Mesenchymal stem cell (in vitro differentiated cells and primary cell): ENCODE results near the gene MINK1.

ENCODE experiments used
- DNase-seq: peaks from one replicate; pipeline ENCODE4 v3.0.0-alpha.2; 2013
- H2AFZ ChIP-seq: one replicate; pipeline ENCODE4 v1.6.1; 2013; ENCODE audit warnings: low read depth, mild to moderate bottlenecking, control low read depth, inconsistent platforms, low read length, moderate library complexity
- H2AK5ac ChIP-seq: 2 replicates; pipeline ENCODE4 v1.6.1; 2013; ENCODE audit warnings: low read length, moderate library complexity, mild to moderate bottlenecking, inconsistent platforms; ENCODE audit not compliant: severe bottlenecking
- H2BK120ac ChIP-seq: one replicate; pipeline ENCODE4 v1.6.1; 2013; ENCODE audit warnings: low read depth, mild to moderate bottlenecking, inconsistent platforms, low read length, moderate library complexity
- H2BK12ac ChIP-seq, 2 experiments: one replicate each; pipeline ENCODE4 v1.6.1; 2013; ENCODE audit warnings: inconsistent platforms in 2 of 2, low read length in 2 of 2, mild to moderate bottlenecking in 2 of 2, moderate library complexity in 2 of 2, control low read depth in 1 of 2
- H2BK15ac ChIP-seq: one replicate; pipeline ENCODE4 v1.6.1; 2013; ENCODE audit warnings: mild to moderate bottlenecking, low read depth, inconsistent platforms; ENCODE audit not compliant: poor library complexity, severe bottlenecking
- H2BK5ac ChIP-seq: 2 replicates; pipeline ENCODE4 v1.6.1; 2013; ENCODE audit warnings: low read depth, mild to moderate bottlenecking, low read length, control low read depth, inconsistent platforms; ENCODE audit not compliant: poor library complexity, severe bottlenecking
- H3K14ac ChIP-seq, 2 experiments: one replicate each; pipeline ENCODE4 v1.6.1; 2013; ENCODE audit warnings: inconsistent platforms in 2 of 2, low read length in 2 of 2, control low read depth in 1 of 2, mild to moderate bottlenecking in 1 of 2, moderate library complexity in 1 of 2
- H3K18ac ChIP-seq, 2 experiments: one replicate each; pipeline ENCODE4 v1.6.1; 2013; ENCODE audit warnings: inconsistent platforms in 2 of 2, low read length in 2 of 2, control low read depth in 1 of 2, low read depth in 1 of 2, mild to moderate bottlenecking in 1 of 2
- H3K23ac ChIP-seq, 2 experiments: one replicate each; pipeline ENCODE4 v1.6.1; 2013; ENCODE audit warnings: inconsistent platforms in 2 of 2, low read length in 2 of 2, mild to moderate bottlenecking in 2 of 2, moderate library complexity in 2 of 2, control low read depth in 1 of 2
- H3K27ac ChIP-seq: 2 replicates; pipeline ENCODE4 v1.5.1; 2013; ENCODE audit warnings: mild to moderate bottlenecking, moderate library complexity, low read length, control low read depth, inconsistent platforms; ENCODE audit not compliant: poor library complexity, severe bottlenecking
- H3K27me3 ChIP-seq, 2 experiments: 2 replicates each; pipeline versions ENCODE4 v1.6.1 to v1.7.0; 2013; ENCODE audit warnings: low read length in 2 of 2, mild to moderate bottlenecking in 2 of 2, moderate library complexity in 2 of 2, control low read depth in 1 of 2, inconsistent platforms in 1 of 2; ENCODE audit not compliant: control insufficient read depth in 1 of 2, insufficient read depth in 1 of 2
- H3K36me3 ChIP-seq, 2 experiments: 2 replicates each; pipeline versions ENCODE4 v1.6.1 to v1.7.0; 2013; ENCODE audit warnings: low read length in 2 of 2, control low read depth in 1 of 2, inconsistent platforms in 1 of 2, low read depth in 1 of 2, mild to moderate bottlenecking in 1 of 2; ENCODE audit not compliant: insufficient read depth in 2 of 2, control insufficient read depth in 1 of 2
- H3K4ac ChIP-seq, 2 experiments: one replicate each; pipeline ENCODE4 v1.6.1; 2013; ENCODE audit warnings: inconsistent platforms in 2 of 2, low read length in 2 of 2, mild to moderate bottlenecking in 2 of 2, moderate library complexity in 2 of 2, control low read depth in 1 of 2, low read depth in 1 of 2
- H3K4me1 ChIP-seq: 2 replicates; pipeline ENCODE4 v1.6.1; 2013; ENCODE audit warnings: low read depth, low read length, control low read depth; ENCODE audit not compliant: control insufficient read depth, insufficient read depth
- H3K4me2 ChIP-seq: 2 replicates; pipeline ENCODE4 v1.6.1; 2013; ENCODE audit warnings: low read length, mild to moderate bottlenecking, inconsistent platforms; ENCODE audit not compliant: poor library complexity, severe bottlenecking
- H3K4me3 ChIP-seq, 2 experiments: 2 replicates each; pipeline versions ENCODE4 v1.5.1 to v1.7.0; 2013; ENCODE audit warnings: low read length in 2 of 2, mild to moderate bottlenecking in 2 of 2, control low read depth in 1 of 2, low read depth in 1 of 2; ENCODE audit not compliant: insufficient read depth in 1 of 2
- H3K79me1 ChIP-seq: replicated peaks from 2 replicates; pipeline ENCODE4 v1.6.1; 2013; ENCODE audit warnings: mild to moderate bottlenecking, control low read depth, low read length, inconsistent platforms; ENCODE audit not compliant: poor library complexity, severe bottlenecking
- H3K9ac ChIP-seq: 2 replicates; pipeline ENCODE4 v1.7.0; 2013; ENCODE audit warnings: mild to moderate bottlenecking, low read length, moderate library complexity
- H3K9me3 ChIP-seq: 2 replicates; pipeline ENCODE4 v1.7.0; 2013; ENCODE audit warnings: mild to moderate bottlenecking, low read length; ENCODE audit not compliant: control insufficient read depth
- H4K8ac ChIP-seq: one replicate; pipeline ENCODE4 v1.6.1; 2013; ENCODE audit warnings: inconsistent platforms, mild to moderate bottlenecking, low read length, moderate library complexity
- H4K91ac ChIP-seq: one replicate; pipeline ENCODE4 v1.6.1; 2013; ENCODE audit warnings: mild to moderate bottlenecking, low read length, inconsistent platforms
- WGBS: methylation state at CpG from one replicate; pipeline ENCODE4 v1.1.7; 2013; ENCODE audit warnings: mixed read lengths; 5-methylcytosine and 5-hydroxymethylcytosine counted together

MINK1 gene

DNA sequence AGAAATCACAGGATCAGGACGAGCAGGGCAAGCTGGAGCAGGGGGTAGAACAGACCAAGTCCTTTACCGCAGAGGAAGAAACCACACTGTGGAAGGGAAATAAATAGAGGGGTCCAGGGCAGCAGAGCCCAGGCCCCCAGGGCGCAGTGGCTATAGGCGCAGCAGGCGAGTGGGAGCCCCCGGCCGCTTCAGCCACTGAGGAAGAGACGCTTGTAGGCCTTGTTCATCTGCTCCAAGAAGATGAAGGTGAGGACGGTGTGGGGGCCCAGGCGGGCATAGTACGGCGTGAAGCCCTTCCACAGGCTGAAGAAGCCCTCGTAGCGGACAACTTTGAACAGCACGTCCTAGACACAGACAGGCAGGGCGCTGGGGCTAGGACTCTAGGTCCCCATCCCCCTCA, 104.4 kb downstream of the MINK1 start:
- Histone ChIP-seq H2AFZ (no peak overlapping the region), H2BK120ac (no peak overlapping the region), H3K9ac (peak overlapping the region; percentile 97), H2BK15ac (no peak overlapping the region), H3K27me3 (no peaks in the 10 kb centered on the region), H2BK12ac (no peak overlapping the region), H2BK5ac (no peak overlapping the region), H2AK5ac (no peak overlapping the region), H3K4me2 (no peak overlapping the region), H3K4me1 (peaks cover 34% of the 10 kb centered on the region), H4K8ac (no peak overlapping the region), H3K27ac (no peak overlapping the region), H3K18ac (no peak overlapping the region), H3K9me3 (no peaks in the 10 kb centered on the region), H3K4ac (no peak overlapping the region), H3K14ac (no peak overlapping the region), H4K91ac (no peak overlapping the region), H3K79me1 (peaks cover 31% of the 10 kb centered on the region), H3K23ac (no peak overlapping the region), H3K36me3 (peaks cover 42 to 50% of the 10 kb centered on the region in 2 experiments), H3K4me3 (no peak overlapping the region)
- DNase-seq, result no peak
- WGBS, result 98% methylated on average over 16 of the region's 16 CpGs

DNA sequence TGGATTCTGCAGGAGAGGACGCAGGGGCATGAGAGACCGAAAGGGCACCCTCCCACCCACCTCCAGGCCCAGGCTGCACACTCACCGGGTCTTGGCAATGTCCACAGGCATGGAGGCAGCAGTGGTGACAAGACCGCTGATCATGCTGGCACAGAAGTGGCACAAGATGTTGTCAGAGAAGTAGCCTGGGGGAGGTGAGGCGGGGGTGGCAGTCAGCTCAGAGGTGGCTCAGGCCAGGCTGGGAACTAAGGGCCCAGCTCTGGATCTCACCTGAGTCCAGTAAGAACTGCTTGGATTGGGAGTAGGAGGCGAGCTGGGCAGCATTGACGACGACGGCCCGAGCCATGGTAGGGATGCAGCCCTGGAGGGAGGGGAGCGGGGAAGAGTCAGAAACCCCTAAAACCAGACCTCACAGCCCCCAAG, 104.9 kb downstream of the MINK1 start:
- Histone ChIP-seq H3K9ac (peak overlapping the region; percentile 97), H3K27me3 (no peaks in the 10 kb centered on the region), H3K23ac (no peak overlapping the region), H2AFZ (no peak overlapping the region), H2BK12ac (no peak overlapping the region), H2BK120ac (no peak overlapping the region), H2AK5ac (peak overlapping the region; percentile 47), H3K18ac (no peak overlapping the region), H3K9me3 (no peaks in the 10 kb centered on the region), H2BK15ac (no peak overlapping the region), H3K27ac (no peak overlapping the region), H3K36me3 (peaks cover 47 to 50% of the 10 kb centered on the region in 2 experiments), H3K4me3 (no peak overlapping the region), H4K91ac (peak overlapping the region; percentile 53), H3K14ac (no peak overlapping the region), H3K79me1 (peaks cover 28% of the 10 kb centered on the region), H3K4ac (no peak overlapping the region), H4K8ac (peak overlapping the region; percentile 69), H2BK5ac (no peak overlapping the region), H3K4me1 (peaks cover 35% of the 10 kb centered on the region), H3K4me2 (peak overlapping the region; percentile 14)
- no peak for DNase-seq
- 94% methylated on average over 7 of the region's 11 CpGs for WGBS

DNA sequence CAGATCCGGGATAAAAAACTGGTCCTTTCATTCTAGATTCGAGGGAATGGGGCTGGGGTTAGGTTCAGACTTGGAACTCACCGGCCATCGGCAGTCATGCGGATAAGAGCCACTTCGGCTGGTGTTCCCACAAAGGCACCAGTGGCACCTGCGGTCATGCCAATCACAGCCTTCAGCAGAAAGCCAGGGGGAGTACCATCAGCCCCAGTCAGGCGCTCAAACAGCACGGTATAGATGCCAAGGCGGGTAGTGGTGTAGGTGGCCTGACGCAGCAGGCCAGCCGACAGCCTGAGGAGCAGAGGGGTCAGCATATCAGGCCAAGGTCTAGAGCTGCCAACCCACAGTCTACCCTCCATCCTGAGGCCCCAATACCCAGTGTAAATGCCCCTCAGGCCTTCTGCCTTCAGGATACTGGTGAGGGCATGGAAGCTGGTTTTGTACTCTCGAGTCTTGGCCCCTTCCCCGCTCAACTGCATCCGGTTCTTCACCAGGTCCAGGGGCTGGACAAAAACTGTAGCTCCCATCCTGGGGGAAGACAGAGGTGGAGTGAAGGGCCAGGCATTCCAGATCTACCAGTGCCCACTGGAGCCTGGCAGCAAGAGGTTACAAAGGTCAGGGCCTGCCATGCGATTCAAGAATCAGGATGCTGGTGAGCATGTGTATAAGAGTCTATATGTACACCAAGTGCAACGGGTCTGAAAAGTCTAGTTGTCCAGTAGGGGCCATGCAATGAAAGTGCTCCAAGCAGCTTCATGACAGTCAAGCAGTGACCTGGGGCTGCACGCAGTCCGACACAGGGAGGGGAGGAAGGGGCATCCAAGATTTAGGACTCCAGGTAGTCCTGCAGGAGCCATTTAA, 105.8 kb downstream of the MINK1 start:
- 76% methylated on average over 19 of the region's 19 CpGs for WGBS
- peak overlapping the region; percentile 97 for H3K9ac ChIP-seq
- peak overlapping the region; percentile 13 for H2AK5ac ChIP-seq
- peak overlapping the region; percentile 58 for H3K4me2 ChIP-seq
- no peaks in the 10 kb centered on the region for H3K27me3 ChIP-seq
- no peak overlapping the region for H2AFZ ChIP-seq
- peak overlapping the region; percentile 90 for H4K8ac ChIP-seq
- H3K4me1 ChIP-seq, result peaks cover 33% of the 10 kb centered on the region
- DNase-seq, result peak; percentile 46
- H3K18ac ChIP-seq, result peak overlapping the region; percentile 88 to 90
- H3K27ac ChIP-seq, result peak overlapping the region; percentile 93
- no peak overlapping the region for H2BK120ac ChIP-seq
- peak overlapping the region; percentile 81 to 95 for H3K4ac ChIP-seq
- peak overlapping the region; percentile 43 for H4K91ac ChIP-seq
- H2BK15ac ChIP-seq, result no peak overlapping the region
- H3K14ac ChIP-seq, result peak overlapping the region; percentile 19 to 89
- no peak overlapping the region for H2BK5ac ChIP-seq
- H3K23ac ChIP-seq, result peak overlapping the region in 1 of 2 experiments; percentile 77
- H3K9me3 ChIP-seq, result no peaks in the 10 kb centered on the region
- H3K4me3 ChIP-seq, result peak overlapping the region; percentile 78 to 98
- H3K79me1 ChIP-seq, result peaks cover 25% of the 10 kb centered on the region
- peaks cover 54 to 56% of the 10 kb centered on the region in 2 experiments for H3K36me3 ChIP-seq
- H2BK12ac ChIP-seq, result no peak overlapping the region

DNA sequence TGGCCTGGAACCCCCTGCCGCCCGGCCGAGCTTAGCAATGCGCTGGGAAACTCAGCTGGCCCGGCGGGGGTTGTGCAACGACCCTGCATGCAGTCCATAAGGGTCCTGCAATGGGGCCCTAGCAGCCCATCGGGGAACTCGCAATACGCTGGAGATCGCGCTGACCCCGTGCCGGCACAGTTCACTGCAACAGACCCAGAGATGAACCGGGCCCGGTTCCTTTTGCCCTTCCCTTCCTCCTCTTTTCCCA, 106.3 kb downstream of the MINK1 start:
- peak overlapping the region; percentile 19 to 89 for H3K14ac ChIP-seq
- H2BK12ac ChIP-seq, result no peak overlapping the region
- peak overlapping the region in 1 of 2 experiments; percentile 38 for H3K23ac ChIP-seq
- peak overlapping the region; percentile 39 for H2BK5ac ChIP-seq
- H2BK15ac ChIP-seq, result no peak overlapping the region
- H2AFZ ChIP-seq, result peak overlapping the region; percentile 57
- H3K36me3 ChIP-seq, result peaks cover 56 to 61% of the 10 kb centered on the region in 2 experiments
- DNase-seq, result no peak
- no peak overlapping the region for H2AK5ac ChIP-seq
- H3K4me2 ChIP-seq, result peak overlapping the region; percentile 58
- H2BK120ac ChIP-seq, result peak overlapping the region; percentile 65
- peak overlapping the region; percentile 81 to 95 for H3K4ac ChIP-seq
- no peaks in the 10 kb centered on the region for H3K27me3 ChIP-seq
- peak overlapping the region; percentile 43 for H4K91ac ChIP-seq
- H3K27ac ChIP-seq, result peak overlapping the region; percentile 93
- peak overlapping the region; percentile 88 to 90 for H3K18ac ChIP-seq
- peak overlapping the region; percentile 97 for H3K9ac ChIP-seq
- peaks cover 25% of the 10 kb centered on the region for H3K79me1 ChIP-seq
- H4K8ac ChIP-seq, result peak overlapping the region; percentile 90
- peaks cover 29% of the 10 kb centered on the region for H3K4me1 ChIP-seq
- WGBS, result under 1% methylated on average over 7 of the region's 16 CpGs
- H3K4me3 ChIP-seq, result peak overlapping the region; percentile 78 to 98
- no peaks in the 10 kb centered on the region for H3K9me3 ChIP-seq
